GM18505 (cell line): ENCODE measurements around the gene LRRC32.

Source experiments
- ATAC-seq: cut with Tn5 transposase; IDR thresholded peaks from one replicate; pipeline ENCODE4 v1.9.1; 2021; ENCODE audit not compliant: unreplicated experiment
- POLR2A ChIP-seq: IDR thresholded peaks from 4 replicates; pipeline ENCODE4 v1.6.1; 2011; ENCODE audit warnings: borderline replicate concordance; ENCODE audit not compliant: insufficient read depth, insufficient read length; ENCODE audit errors: extremely low read depth

The LRRC32 gene

GRCh38 chr11:76693806-76694205 is 23.3 kb upstream of the LRRC32 start:
- ATAC-seq, result no peak
- no peak for TF ChIP-seq POLR2A

DNA sequence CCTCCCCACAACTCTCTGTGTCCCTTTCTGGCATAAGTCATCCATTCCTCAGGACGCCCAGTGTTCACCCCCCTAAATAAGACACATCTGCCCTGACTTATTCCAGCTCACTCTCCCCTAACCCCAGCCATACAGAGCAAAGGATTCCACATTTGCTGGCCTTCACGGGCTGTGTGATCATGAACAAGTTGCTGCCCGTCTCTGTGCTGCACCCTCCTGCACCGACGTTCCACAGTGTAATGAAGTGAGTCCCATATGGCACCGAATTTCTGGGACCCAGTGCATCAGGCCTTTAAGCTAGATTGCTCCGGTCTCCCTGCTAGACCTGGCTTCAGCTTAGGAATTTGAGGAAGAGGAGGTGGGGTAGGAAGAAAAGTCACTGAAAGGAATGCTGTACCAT is 22.4 kb upstream of the LRRC32 start:
- no peak for ATAC-seq
- no peak for TF ChIP-seq POLR2A

DNA sequence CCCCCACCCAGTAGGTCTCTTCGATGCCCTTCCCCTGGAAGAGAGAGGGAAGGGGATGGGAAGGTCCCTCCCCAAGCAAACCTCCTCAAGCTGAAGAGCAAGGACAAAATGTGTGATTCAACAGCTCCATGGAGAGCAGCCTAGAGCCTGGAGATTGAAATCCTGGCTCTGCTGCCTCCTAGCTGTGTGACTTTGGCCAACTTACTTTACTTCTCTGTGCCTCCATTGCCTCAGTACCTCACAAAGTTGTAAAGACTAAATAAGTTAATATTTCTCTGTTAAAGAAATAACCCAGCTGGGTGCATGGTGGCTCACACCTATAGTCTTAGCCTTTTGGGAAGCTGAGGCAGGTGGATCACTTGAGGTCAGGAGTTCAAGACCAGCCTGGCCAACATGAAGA is 21.1 kb upstream of the LRRC32 start:
- no peak for TF ChIP-seq POLR2A
- ATAC-seq, result no peak

GRCh38 chr11:76690736-76691135 is 20.2 kb upstream of the LRRC32 start:
- no peak for TF ChIP-seq POLR2A
- ATAC-seq, result no peak

DNA sequence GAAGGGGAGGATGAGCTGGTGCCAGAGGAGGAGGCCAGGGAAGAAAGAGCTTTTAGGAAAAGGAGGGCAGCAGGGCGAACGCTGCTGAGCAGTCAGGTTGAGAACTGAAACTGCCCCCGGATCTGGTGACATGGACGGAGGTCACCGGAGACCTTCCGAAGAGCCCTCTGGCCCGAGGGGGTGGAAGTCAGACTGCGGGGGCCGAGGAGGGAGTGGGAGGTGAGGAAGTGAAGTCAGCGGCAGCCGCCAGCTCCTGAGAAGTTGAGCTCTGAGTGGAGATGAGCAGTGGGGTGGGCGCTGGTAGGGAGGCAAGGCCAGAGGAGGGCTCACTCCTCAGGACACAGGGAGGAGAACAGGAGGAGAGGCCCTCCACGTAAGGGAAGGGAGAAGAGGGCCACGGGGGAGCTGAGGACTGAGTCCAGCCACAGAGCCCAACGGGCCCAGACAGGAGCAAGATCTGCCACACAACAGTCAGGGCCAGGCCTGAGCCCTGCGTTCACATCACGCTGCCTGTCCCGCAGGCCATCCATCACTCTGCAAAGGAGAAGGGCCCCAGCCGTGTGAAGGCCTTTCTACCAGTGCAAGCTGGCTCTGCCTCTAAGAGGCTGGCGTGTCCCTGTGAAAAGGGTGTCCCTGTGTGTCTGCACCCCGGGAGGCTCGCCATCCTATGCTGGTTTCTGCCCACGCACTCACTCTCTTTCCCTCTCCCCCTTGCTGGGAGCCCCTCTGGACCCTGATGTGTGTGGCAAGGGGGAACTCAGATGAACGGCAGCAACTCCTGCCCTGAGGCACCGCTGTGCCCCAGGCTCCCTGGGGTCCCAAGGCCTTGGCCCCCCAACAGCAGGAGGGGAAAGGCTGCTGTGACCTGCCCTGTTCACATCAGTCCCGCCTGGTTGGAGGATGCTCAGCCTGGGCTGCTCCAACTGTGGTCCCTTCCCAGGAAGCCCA is 19.0 kb upstream of the LRRC32 start:
- ATAC-seq, result no peak
- TF ChIP-seq POLR2A, result no peak

GRCh38 chr11:76688146-76688545 is 17.6 kb upstream of the LRRC32 start:
- no peak for ATAC-seq
- TF ChIP-seq POLR2A, result no peak

GRCh38 chr11:76686261-76687079 is 15.9 kb upstream of the LRRC32 start:
- TF ChIP-seq POLR2A, result no peak
- ATAC-seq, result no peak

- ATAC-seq, result no peak
- no peak for TF ChIP-seq POLR2A
Measured at GRCh38 chr11:76685831-76686230, 15.3 kb upstream of the LRRC32 start.

DNA sequence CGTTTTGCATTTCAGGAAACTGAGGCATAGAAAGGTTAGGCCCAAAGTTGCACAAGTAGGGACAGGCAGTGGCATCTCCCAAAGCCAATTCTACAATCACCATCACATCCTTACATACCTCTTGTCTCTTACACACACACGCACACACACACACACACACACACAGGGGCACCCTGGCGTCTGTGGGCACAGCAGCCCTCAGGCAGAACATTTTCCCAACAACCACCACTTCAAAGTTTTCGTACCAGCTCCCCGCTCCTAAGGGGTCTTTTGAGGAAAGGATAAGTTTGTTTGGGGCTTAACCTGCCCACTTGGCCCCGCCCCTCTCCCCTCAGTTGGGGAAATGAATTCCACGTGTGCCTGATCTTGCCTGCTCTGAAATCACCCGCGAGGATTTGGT is 14.7 kb upstream of the LRRC32 start:
- TF ChIP-seq POLR2A, result no peak
- ATAC-seq, result no peak

DNA sequence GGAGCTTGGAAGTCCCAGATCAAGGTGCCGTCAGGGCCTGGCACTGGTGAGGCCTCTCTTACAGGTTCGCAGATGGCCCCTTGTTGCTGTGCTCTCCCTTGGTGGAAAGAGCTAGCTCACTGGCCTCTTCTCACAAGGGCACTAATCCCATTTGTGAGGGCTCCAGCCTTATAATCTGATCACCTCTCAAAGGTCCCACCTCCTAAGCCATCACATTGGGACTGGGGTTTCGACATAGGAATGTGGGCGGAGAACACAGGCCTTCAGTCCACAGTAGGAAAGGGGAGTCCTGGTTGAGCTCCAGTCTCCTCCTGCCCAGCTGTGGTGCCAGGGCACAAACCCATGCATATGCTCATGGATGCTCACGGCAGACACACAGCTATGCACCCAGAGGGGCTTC is 14.0 kb upstream of the LRRC32 start:
- no peak for ATAC-seq
- no peak for TF ChIP-seq POLR2A

GRCh38 chr11:76683161-76684095 is 12.9 kb upstream of the LRRC32 start:
- ATAC-seq, result no peak

DNA sequence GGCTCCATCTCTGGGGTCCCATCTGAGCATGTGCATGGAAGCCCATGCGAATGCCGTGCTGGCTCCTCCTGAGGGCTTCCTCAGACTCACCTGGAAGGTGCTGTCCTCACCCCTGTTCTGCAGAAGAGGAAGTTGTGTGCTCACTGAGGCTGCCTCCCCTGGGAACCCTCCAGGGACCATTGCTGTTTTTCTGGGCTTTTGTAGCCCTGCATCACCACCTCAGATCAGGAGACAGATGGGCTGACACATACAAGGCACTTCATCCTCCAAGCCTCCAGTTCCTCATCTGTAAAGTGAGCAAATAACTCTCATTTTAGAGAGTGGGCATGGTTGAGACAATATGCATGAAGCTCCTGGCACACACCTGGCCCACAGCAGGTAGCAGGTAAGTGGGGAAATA is 12.1 kb upstream of the LRRC32 start:
- no peak for TF ChIP-seq POLR2A
- ATAC-seq, result no peak

More at GRCh38 chr11:76683161-76684095, 12.9 kb upstream of the LRRC32 start:
- TF ChIP-seq POLR2A, result no peak

DNA sequence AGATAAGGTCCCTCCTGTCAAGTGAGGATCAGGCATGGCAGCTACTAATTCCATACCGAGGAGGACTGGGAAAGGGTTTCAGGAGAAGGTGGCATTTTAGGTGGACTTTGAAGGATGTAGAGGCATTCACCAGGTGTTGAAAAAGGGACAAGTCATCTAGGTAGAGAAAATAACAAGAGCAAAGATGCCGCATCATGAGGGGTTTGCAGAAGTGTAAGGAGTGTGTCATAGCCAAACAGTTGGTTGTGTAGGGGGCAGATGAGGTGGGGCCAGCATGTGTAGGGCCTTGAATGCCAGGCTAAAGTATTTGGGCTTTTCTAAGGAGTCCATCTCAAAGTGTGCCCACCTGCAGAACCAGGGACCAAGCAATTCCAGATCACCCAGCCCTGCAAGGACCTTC is 11.6 kb upstream of the LRRC32 start:
- no peak for TF ChIP-seq POLR2A
- no peak for ATAC-seq
